HepG2 (cell line): ENCODE results near the gene DIPK1B. TPM values are rescaled to one million over a fixed set of nuclear protein-coding genes. Genes with fewer than 3 reads are reported as not detected.
A peak's percentile ranks its signal among the peaks of the same experiment; 100 is the strongest.

ENCODE experiments used
- BCL6 ChIP-seq: IDR thresholded peaks from 2 replicates; pipeline ENCODE4 v1.6.1; 2016; ENCODE audit warnings: missing genetic modification reagents, missing compliant biosample characterization
- DDIT3 ChIP-seq: sonication (generic); formaldehyde crosslinking; IDR thresholded peaks from 2 replicates; pipeline ENCODE4 v1.4.0; 2020; ENCODE audit warnings: mild to moderate bottlenecking, missing genetic modification reagents
- MZF1 ChIP-seq: sonication (generic); formaldehyde crosslinking; IDR thresholded peaks from 2 replicates; pipeline ENCODE4 v1.8.1; 2023; ENCODE audit warnings: mild to moderate bottlenecking, missing genetic modification reagents, borderline replicate concordance
- PATZ1 ChIP-seq: sonication (generic); formaldehyde crosslinking; IDR thresholded peaks from 2 replicates; pipeline ENCODE4 v1.4.0; 2020; ENCODE audit warnings: missing genetic modification reagents
- RAD51 ChIP-seq: fragments of 450-650 bp; IDR thresholded peaks from 2 replicates; pipeline ENCODE4 v1.6.1; 2016; ENCODE audit warnings: borderline replicate concordance
- SKI ChIP-seq: fragments of 450-650 bp; IDR thresholded peaks from one replicate; pipeline ENCODE4 v1.6.1; 2018; ENCODE audit warnings: mild to moderate bottlenecking; ENCODE audit not compliant: partially characterized antibody
- SP1 ChIP-seq, 2 experiments: fragments of 450-650 bp in 1 of 2; sonication (generic) in 1 of 2; formaldehyde crosslinking in 1 of 2; IDR thresholded peaks; 2 replicates each; pipeline versions ENCODE4 v1.4.0 to v1.6.1; 2016 to 2020; ENCODE audit warnings: missing genetic modification reagents in 1 of 2
- TAF15 ChIP-seq: fragments of 200-400 bp; formaldehyde crosslinking; IDR thresholded peaks from one replicate; pipeline ENCODE4 v1.6.1; 2018; ENCODE audit warnings: mild to moderate bottlenecking, low read depth, low read length; ENCODE audit not compliant: poor library complexity, severe bottlenecking
- TCF7 ChIP-seq: sonication (generic); IDR thresholded peaks from 2 replicates; pipeline ENCODE4 v1.6.1; 2016; ENCODE audit warnings: antibody characterized with exemption, low read depth
- TEAD3 ChIP-seq: optimal IDR thresholded peaks from 2 replicates; pipeline ENCODE3; 2016; ENCODE audit warnings: borderline replicate concordance
- XBP1 ChIP-seq: sonication (generic); formaldehyde crosslinking; IDR thresholded peaks from 2 replicates; pipeline ENCODE4 v1.5.0; 2020; ENCODE audit warnings: missing genetic modification reagents
- ZBTB34 ChIP-seq: sonication (generic); formaldehyde crosslinking; IDR thresholded peaks from 2 replicates; pipeline ENCODE4 v1.8.0; 2022; ENCODE audit warnings: mild to moderate bottlenecking, missing genetic modification reagents
- ZBTB39 ChIP-seq: sonication (generic); formaldehyde crosslinking; IDR thresholded peaks from 2 replicates; pipeline ENCODE4 v1.5.0; 2020; ENCODE audit warnings: missing genetic modification reagents
- ZMAT3 ChIP-seq: sonication (generic); formaldehyde crosslinking; conservative IDR thresholded peaks from 2 replicates; pipeline ENCODE4 v1.7.0; 2021; ENCODE audit warnings: missing genetic modification reagents
- ZNF20 ChIP-seq: sonication (generic); formaldehyde crosslinking; IDR thresholded peaks from 2 replicates; pipeline ENCODE4 v1.4.0; 2020; ENCODE audit warnings: mild to moderate bottlenecking, moderate library complexity, missing genetic modification reagents
- ZNF280D ChIP-seq: sonication (generic); formaldehyde crosslinking; IDR thresholded peaks from 2 replicates; pipeline ENCODE4 v1.5.1; 2020; ENCODE audit warnings: mild to moderate bottlenecking, missing genetic modification reagents
- ZNF563 ChIP-seq: sonication (generic); formaldehyde crosslinking; IDR thresholded peaks from 2 replicates; pipeline ENCODE4 v1.8.0; 2022; ENCODE audit warnings: mild to moderate bottlenecking, moderate library complexity, missing genetic modification reagents
- ZNF577 ChIP-seq: sonication (generic); formaldehyde crosslinking; IDR thresholded peaks from 2 replicates; pipeline ENCODE4 v1.4.0; 2020; ENCODE audit warnings: mild to moderate bottlenecking, low read depth, missing genetic modification reagents, borderline replicate concordance
- ZNF782 ChIP-seq: sonication (generic); formaldehyde crosslinking; IDR thresholded peaks from 2 replicates; pipeline ENCODE4 v1.4.0; 2020; ENCODE audit warnings: missing genetic modification reagents, mild to moderate bottlenecking, borderline replicate concordance
- ZSCAN31 ChIP-seq: sonication (generic); formaldehyde crosslinking; IDR thresholded peaks from 2 replicates; pipeline ENCODE4 v1.5.0; 2020; ENCODE audit warnings: low read depth, mild to moderate bottlenecking, missing genetic modification reagents
- polyA plus RNA-seq, 8 experiments: library from polyadenylated mRNA; depleted of rRNA in 3 of 8; stranded (reverse) in 7 of 8; unstranded in 1 of 8; fragments of >200 nt; fragmentation: Illumina TruSeq in 4 of 8; extraction: Trizol in 4 of 8; gene quantifications; 2 replicates each; pipeline versions ENCODE4 v1.2.1 to v1.2.3, GENCODE V29; 2011 to 2016; ENCODE audit warnings: low read depth in 4 of 8, missing spikeins in 1 of 8, mixed read lengths in 1 of 8; ENCODE audit not compliant: insufficient read depth in 1 of 8
- total RNA-seq, 5 experiments: library from RNA; depleted of rRNA; stranded (reverse); fragments of >200 nt; fragmentation: Illumina TruSeq; extraction: Trizol; gene quantifications; 2 replicates each; pipeline ENCODE4 v1.2.3, GENCODE V29; 2016; ENCODE audit warnings: low read depth in 1 of 5

The DIPK1B gene
- total and polyA plus RNA-seq, 2 of the 13 experiments (the other 11 are each of a cell fraction or from before 2014, with no cell fraction given), result 0.18 to 3.9 TPM

- TF ChIP-seq PATZ1 (CRISPR knock-in tag), result peak; percentile 62
- peak; percentile 91 for TF ChIP-seq BCL6 (CRISPR knock-in tag)
- TF ChIP-seq ZNF563, result peak; percentile 68; the same call in 1 of the 2 replicates
- no peak for TF ChIP-seq XBP1
- TF ChIP-seq ZBTB34 (CRISPR knock-in tag), result 0 out of 2 replicates have a peak, but pooled peaks have one; percentile 42
- peak; percentile 36; the same call in 1 of the 2 replicates for TF ChIP-seq ZSCAN31
- TF ChIP-seq RAD51, result no peak
- peak; percentile 49 for TF ChIP-seq TEAD3 (CRISPR knock-in tag)
- no peak for TF ChIP-seq ZNF20
- no peak for TF ChIP-seq DDIT3
- TF ChIP-seq ZMAT3 (CRISPR knock-in tag), result peak; percentile 81
- TF ChIP-seq SP1 (IDR thresholded peaks at IDR 0.05), result no peak
- TF ChIP-seq SP1 (CRISPR knock-in tag; IDR thresholded peaks at IDR 0.05), result peak; percentile 32; the same call in 1 of the 2 replicates
- peak; percentile 56; the same call in 1 of the 2 replicates for TF ChIP-seq MZF1 (CRISPR knock-in tag)
- no peak for TF ChIP-seq TCF7
- TF ChIP-seq ZBTB39 (CRISPR knock-in tag), result peak; percentile 78; the same call in 1 of the 2 replicates
- no peak for TF ChIP-seq TAF15
- TF ChIP-seq ZNF280D (CRISPR knock-in tag), result peak; percentile 93
- TF ChIP-seq SKI, result peak; percentile 71
- peak; percentile 51; the same call in 1 of the 2 replicates for TF ChIP-seq ZNF782
- no peak for TF ChIP-seq ZNF577 (CRISPR knock-in tag)
These were observed 18.7 kb upstream of the DIPK1B start (continued) for GRCh38 chr9:136693490-136694162.
